H4 (cell line): Measurements from ENCODE around the gene ANKRD13A. TPM values are rescaled to one million over a fixed set of nuclear protein-coding genes. Genes with fewer than 3 reads are reported as not detected.
"Not testable (repeated sequence)": the region's sequence is repeated elsewhere in the genome, so short reads cannot be mapped to it uniquely, and the experiment has no call there.

Experiments used
- DNase-seq: peaks from one replicate; pipeline ENCODE4 v3.0.0-alpha.2; 2015; ENCODE audit warnings: low spot score
- total RNA-seq: library from RNA; depleted of rRNA; stranded (reverse); fragments of >200 nt; shearing (Covaris generic); gene quantifications from 2 replicates; pipeline ENCODE4 v1.2.3, GENCODE V29; 2014

Gene ANKRD13A
- total RNA-seq, 1 experiment from 2014 or later: 33.0 TPM

DNA sequence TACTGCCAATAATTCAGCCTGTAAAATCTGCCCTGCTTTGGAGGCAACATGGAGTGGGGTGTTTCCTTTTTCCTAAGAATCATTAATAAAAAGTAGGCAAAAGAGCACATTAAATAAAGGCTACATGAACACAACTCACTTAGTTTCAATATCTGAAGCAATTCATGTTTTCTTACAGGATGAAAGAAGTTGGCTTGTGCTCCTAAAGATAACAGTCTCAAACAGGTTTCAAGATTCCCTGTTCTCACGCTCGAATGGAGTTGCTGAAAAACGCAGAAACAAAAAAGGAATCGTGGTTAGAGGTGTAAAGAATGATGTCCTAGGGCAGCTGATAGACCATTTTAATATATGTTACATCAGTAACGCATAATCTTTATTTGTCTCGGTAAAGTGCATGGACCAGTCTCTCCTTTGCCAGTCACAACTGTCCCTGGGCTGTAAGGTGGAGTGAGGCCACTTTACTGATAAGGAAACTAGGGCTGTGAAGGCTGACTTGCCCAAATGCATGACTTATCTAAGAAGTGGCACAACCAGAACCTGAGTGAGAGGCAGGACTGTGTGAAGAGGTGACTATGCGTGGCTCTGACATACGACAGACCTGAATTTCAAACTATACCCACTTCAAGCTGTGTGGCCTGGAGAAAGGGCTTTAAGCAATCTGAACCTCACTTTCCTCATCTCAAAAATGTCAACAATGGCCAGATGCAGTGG is 15.6 kb upstream of the ANKRD13A start:
- DNase-seq: no peak

DNA sequence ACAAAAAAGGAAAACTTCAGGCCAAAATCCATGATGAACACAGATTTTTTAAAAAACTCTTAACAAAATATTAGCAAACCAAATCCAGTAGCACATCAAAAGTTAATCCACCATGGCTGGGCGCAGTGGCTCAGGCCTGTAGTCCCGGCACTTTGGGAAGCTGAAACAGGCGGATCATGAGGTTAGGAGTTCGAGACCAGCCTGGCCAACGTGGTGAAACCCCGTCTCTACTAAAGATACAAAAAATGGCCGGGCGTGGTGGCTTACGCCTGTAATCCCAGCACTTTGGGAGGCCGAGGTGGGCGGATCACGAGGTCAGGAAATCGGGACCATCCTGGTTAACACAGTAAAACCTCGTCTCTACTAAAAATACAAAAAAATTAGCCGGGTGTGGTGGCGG is 13.0 kb upstream of the ANKRD13A start:
- DNase-seq: not testable (repeated sequence)

DNA sequence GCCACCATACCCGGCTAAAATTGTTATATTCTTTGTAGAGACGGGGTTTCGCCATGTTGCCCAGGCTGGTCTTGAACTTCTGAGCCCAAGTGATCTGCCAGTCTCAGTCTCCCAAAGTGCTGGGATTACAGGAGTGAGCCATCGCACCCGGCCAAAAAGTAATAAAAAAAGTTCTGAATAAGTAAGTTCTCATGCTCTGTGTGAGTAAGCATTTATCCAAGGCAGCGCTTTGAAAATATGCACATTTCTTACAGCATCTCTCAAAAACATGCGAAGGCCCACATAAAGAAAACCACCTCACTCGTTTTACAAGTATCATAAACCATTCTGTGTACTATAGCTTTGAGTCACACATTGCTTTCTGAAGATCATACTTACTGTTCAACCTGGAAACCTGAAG is 11.6 kb upstream of the ANKRD13A start:
- no peak for DNase-seq

DNA sequence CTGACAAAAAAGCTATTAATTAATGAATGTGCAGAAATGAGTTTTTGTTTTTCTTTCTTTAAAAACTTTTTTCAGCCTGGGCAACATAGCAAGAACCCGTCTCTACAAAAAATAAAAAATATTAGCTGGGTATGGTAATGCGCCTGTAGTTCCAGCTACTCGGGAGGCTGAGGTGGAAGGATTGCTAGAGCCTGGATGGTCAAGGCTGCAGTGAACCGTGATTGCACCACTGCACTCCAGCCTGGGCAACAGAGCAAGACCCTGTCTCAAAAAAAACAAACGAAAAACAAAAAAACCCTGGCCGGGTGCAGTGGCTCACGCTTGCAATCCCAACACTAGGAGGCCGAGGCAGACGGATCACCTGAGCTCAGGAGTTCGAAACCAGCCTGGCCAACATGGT is 11.0 kb upstream of the ANKRD13A start:
- no peak for DNase-seq

DNA sequence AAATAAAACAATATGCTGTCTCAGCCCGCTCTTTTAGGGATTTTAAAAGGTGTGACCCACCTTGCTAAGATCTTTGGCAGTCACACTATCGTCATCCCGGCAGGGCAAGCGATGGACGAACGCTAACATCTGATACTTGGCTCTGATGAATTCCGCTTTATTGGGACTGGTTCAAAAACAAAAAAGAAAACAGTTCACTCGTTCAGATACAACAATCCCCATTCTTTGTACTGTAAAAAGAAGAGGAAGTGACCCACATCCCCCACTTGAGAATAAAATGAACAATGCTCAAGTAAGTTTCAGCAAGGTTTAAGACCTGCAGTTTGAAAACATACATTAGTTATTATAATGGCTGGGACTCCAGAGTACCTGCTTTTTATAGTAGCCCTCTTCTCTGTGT is 10.3 kb upstream of the ANKRD13A start:
- no peak for DNase-seq

DNA sequence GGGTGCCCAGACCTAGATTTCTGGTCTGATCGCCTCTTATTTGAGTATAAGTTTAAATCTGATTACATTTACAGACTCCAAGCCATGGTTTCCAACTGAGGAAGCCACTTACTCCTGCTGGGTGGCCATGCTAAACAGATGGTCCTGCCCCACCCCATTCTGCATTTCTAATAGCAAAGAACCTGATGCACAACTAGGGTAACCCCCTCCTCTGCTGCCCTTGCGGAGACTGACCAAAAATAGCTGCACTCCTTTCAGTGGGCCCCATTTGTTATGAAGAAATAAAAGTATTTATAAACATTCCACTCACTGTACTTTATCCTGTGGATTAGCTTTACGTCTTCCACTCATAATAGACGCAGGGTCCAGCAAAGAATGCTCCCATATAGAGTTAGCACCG is 9.8 kb upstream of the ANKRD13A start:
- no peak for DNase-seq

DNA sequence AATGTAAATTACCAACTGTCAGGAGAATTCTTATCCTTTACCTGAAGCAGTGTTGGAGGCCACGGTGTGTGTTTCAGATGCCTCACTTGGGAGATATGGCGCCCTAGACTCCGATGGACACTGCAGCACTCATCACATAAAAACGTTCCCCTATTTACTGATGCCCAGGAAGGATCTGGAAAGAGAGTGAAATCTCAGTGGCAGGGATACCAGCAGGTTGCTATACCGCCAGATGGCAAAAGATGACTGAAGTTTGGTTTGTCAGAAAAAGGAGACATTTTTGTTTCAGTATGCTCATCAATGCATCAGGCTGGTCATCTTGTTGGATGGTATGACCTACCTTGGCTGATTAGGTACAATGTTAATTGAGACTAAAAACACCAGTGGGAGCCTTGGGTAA is 7.6 kb upstream of the ANKRD13A start:
- DNase-seq: no peak

DNA sequence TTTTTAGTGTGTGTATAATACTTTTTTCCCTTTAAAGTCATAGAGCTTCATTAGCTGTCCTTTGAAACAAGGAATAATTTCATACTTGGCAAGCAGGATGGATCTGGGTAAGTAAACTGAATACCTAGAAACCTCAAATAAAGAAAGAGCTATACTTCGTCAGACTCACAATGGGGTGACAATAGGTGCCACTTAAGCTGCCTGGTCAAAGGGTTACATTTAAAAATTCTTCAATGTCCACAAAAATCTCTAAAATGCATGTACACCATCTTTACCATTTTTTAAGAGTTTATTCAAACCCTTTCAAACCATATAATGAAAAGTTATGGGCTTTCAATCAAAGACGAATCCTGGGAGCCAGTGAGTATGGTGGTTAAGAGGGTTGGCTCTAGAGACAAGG is 6.1 kb upstream of the ANKRD13A start:
- DNase-seq: no peak

DNA sequence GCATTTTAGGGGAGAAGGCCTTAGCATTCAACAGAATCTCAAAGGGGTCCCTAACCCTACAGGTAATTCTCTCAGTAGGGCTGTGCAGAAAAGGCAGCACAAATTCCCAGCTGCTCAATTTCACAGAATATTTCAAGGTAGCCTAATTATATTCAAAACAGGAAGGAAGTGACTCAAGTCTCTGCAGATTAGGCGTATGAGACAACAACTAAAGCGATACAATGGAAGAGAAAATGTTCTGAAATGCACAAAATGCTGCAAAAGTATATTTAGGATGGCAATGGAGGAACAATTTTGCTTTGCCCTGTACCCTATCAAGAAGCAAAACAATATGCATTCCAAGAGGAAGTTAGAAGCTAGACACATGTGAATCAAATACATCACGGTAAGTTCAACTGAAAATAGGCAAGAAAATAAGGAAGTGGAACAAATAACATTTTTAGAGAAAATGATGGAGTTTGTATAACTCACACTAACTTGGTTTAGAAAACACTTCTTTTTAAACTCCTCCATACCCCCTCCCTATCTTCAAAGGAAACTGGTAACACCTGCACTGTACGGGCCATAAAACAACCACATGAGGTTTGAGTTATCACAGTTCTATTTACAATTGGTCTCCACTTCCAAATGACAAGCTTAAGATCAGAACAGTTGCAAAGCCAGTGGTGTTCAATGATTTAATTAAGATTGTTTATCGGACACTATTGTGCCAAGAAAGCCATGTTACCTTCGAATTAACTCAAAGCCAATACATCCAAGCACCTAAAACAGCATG is 4.6 kb upstream of the ANKRD13A start:
- DNase-seq: no peak

DNA sequence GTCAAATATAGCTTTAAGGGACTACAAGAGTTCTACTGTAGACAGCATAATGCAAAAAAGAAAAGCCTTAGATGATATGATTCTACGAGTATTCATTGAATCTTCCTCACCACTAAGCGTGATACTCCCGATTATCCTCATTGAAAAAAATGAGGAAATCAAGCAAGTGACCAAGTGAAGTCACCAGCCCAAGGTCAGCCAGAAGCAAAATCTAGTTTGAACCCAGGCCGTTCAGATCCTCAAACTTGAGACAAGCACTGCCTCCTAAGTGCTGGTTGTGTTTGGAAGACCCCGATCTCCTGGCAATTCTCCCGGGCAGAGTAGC is 3.9 kb upstream of the ANKRD13A start:
- DNase-seq: no peak

DNA sequence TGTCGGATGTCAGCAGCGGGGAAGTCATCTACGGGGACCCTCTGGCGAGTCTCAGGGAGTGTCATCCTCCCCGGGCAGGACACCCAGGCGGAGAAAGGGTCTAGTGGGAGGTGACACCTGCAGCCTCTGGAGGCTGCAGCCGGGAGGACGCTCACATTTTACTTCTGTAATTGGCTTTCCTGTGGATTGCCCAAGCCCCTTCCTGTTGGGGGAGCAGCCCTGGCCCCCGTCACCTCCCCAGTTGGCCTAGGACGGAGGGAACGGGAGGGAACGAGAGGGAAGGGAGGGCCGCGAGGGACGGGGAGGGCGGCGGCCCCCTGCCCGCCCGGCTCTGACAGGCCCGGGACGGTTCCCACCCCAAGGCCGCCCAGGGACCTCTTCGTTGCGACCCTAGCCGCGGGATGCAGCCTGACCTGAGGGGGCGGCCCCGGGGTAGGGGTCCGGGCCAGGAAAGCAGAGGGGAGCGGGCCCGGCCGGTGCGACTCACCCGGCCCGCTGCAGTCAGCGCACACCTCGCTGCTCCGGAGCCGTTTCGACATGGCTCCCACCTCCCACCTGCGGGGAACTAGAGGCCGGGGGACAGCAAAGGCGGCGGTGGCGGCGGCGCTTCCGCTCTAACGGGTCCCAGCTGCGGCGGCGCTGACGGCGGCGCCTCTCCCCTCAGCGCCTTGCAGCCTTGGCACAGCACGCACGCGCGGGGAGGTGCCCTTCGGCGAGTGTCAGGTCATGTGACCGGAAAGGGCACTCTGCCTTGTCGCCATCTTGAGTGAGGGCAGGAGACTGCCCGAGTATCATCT is 3.3 kb upstream of the ANKRD13A start, which contains the start of gene GIT2:
Gene GIT2 (minus strand): TSS at position 683 of the 797 bp plus-strand sequence. CDS start 144 bp downstream, at position 539.
- DNase-seq: peak; percentile 92

DNA sequence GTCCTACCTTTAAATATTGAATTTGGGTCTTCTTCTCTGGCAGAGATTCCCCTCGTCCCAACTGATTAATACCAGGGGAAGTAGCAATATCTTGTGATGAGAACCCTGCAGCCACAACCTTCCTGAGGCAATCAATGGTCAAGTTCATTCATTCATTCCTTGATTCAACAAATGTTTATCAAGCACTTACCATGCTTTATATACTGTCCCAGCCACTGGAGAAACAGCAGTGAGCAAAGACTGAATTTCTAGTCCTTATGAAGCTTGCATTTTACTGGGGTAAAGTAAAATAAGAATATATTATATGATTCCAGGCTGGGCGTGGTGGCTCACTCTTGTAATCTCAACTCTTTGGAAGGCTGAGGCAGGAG is 2.8 kb upstream of the ANKRD13A start:
- DNase-seq: no peak

DNA sequence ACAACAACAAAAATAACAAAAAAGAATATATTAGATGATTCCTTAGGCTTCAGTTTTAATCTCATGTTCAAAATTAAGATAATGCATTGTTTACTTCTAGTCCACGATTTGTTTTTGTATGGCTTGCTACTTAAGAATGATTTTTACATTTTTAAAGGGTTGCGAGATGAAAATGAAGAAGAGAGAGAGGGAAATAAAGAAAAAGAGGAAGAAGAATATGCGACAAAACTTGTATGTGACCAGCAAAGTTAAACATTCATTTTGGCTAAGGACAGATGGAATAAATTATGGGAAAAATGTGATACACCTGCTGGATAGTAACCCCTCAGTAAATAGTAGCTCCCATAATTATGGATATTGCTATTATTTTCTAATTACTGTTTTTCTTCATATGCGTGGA is 1.8 kb upstream of the ANKRD13A start:
- DNase-seq: no peak

DNA sequence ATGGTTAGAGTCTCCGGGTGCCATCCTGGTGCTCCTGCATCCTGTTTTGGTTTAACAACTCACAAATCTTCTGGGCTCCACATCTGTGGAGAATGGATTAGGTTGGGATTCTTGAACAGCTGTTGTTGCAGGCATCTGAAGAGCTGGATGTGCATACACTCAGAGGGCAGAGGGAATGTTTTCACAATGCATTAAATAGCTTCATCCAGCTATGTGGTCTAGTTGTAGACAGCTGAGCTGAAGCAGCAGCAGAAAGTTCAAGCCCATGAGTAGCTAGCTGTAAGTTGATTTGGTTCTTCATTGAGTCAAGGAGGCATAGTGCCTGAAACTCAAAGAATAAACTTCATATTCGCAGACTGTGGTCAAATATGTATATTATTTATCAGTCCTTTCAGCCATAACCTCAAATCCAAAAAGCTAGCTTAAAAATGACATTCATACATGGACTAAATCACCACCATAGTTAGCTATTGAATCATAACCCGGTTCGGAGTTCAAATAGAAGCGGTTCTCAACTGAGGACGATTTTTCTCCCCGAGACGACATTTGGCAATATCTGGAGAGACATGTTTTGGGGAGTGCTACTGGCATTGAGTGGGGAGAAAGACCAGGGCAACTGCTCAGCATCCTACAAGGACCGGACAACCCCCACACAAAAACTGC is 858 bp upstream of the ANKRD13A start:
- DNase-seq: no peak

DNA sequence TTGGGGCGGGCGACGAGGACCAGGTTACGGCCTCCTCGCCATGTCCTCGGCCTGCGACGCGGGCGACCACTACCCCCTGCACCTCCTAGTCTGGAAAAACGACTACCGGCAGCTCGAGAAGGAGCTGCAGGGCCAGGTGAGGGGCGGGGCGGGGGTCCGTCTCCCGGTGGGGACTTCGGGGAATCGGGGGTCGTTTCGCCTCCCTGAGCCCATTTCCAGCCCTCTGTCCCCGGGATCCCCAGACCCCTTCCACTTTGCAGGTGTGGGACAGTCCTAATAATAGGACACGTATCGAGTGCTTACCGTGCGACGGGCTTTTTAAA is 380 bp downstream of the ANKRD13A start:
- DNase-seq: no peak

DNA sequence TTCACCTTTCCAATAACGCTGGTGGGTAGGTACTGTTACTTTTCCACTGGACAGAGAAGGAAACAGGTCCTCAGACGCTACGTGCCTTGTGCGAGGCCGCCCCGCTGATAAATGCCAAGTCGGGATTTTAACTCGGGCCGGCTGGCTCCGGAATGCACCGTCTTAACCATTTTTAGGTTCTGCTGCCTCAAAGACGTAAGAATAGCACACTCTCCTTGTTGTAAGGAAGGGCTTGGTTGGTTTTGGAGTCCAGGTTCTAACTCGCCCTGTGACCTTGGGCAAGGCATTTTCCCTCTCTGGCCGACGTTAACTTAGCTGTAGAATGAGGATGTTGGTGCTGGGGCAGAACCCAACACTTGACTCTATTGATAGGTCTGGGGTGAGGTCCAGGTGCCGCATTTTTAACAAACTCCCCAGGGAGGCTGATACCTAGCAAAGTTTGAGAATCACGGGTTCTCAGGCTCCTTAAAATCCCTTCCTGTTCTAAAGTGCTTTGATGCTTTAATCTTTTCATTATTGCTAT is 814 bp downstream of the ANKRD13A start:
- DNase-seq: no peak

DNA sequence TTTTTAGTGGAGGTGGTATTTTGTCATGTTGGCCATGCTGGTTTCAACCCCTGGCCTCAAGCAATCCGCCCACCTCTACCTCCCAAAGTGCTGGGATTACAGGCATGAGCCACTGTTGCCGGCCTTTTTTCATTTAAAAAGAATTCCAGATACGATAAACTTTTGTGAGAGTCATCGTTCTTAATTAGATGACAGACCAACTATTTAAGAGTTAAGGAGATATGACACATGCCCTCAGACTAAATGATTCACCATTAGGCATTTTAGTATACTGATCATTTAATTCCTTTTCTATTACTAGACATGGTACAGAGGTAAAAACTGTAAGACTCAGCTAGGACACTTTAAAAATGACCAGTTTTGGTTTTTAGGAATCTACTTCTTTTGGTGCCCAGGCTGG is 2.4 kb downstream of the ANKRD13A start:
- no peak for DNase-seq

DNA sequence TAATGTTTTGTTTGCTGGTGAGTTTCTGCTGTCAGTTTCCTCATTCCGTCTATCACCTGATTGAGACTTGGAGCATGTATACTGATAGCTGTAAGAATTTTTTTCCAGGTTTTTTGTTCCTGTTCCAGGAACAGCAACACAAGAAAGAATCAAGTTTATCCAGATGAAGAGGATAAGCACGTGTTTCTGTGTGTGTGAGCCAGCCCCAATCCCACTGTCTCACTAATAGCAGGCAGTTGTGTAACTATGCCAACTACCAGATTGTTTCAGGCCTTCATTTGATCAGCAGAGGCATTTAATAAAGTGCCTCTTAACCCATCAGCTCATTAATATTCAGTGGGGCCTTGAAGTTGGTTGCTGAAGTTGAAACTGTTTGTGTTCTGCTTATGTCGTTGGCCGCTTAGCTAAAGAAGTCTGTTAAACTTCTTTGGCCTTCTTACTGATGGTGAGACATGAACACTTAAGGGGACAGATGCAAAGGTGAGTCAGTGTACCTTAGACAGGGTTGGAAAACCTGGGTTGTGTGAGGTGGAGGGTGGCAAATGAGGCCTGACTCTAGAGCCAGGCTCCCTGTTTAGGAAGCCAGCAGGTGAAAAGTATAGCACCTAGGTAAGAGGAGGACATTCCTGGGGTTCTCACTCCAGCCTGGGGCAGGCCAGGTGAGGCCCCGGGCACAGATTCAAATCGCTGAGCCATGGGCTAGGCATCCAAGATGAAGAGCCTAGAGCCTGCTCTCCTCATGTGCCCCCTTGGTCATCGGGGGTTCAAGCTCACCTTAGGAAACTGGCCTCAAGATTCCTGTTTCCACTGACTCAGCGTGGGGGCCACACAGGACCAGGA is 3.7 kb downstream of the ANKRD13A start:
- DNase-seq: no peak

DNA sequence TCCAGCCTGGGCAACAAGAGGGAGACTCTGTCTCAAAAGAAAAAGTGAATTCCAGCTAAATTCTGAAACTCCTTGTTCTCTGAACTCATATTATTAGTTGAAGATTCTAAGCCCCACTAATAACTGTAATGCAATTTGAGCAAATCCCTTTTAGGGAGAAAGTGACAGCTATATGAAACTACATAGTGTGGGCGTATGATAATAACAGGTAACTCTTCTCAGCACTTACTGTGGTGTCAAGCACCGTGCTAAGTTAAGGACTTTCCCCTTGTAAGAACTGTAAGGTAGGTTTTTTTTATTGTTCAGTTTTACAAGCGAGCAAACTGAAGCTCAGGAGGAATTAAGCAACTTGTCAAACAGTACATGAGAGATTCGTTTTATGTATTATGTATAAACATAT is 5.4 kb downstream of the ANKRD13A start:
- no peak for DNase-seq

DNA sequence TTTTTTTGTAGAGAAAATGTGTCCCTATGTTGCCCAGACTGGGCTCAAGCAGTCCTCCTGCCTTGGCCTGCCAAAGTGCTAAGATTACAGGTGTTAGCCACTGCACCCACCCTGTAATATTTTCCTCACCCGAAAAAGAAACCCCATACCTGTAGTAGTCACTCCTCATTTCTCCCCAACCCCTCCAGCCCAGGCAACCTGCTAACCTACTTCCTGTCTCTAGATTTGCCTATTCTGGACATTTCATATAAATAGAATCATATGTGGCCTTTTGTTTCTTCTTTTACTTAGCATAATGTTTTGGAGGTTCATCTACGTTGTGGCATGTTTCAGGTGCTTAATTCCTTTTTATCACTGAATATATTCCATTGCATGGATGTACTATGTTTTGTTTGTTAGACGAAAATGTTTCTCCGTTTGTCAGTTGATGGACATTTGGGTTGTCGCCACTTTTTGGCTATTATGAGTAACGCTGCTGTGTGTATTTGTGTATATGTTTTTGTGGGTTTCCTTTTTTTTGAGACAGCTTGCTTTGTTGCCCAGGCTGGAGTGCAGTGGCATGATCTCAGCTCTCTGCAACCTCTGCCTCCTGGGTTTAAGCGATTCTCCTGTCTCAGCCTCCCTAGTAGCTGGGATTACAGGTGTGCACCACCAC is 6.2 kb downstream of the ANKRD13A start:
- no peak for DNase-seq

DNA sequence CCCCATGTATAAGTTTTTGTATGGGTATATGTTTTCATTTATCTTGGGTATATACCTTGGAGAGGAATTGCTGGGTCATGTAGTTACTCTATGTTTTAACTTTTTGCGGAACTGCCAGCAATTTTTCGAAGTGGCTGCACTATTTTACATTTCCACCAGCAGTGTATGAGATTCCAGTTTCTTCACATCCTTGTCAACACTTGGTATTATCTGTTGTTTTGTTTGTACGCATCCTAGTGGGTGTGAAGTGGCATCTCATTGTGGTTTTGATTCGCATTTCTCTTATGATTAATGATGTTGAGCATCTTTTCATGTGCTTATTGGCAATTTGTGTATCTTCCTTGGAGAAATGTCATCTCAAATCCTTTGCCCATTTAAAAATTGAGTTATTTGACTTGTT is 6.9 kb downstream of the ANKRD13A start:
- DNase-seq: no peak
